Brain microvascular endothelial cell (primary cell): ENCODE results near the gene BACH2.

Source experiments
- DNase-seq: peaks from one replicate; pipeline ENCODE4 v3.0.0-alpha.2; 2020
- H3K27ac ChIP-seq: fragments of 250-450 bp; sonication (Bioruptor Pico); 2 replicates; pipeline ENCODE4 v1.5.1; 2020; ENCODE audit warnings: mild to moderate bottlenecking, moderate library complexity
- H3K27me3 ChIP-seq: fragments of 250-450 bp; sonication (Bioruptor Pico); replicated peaks from 2 replicates; pipeline ENCODE4 v1.5.1; 2020; ENCODE audit warnings: mild to moderate bottlenecking
- H3K36me3 ChIP-seq: fragments of 250-450 bp; sonication (Bioruptor Pico); replicated peaks from 2 replicates; pipeline ENCODE4 v1.5.1; 2020; ENCODE audit warnings: mild to moderate bottlenecking
- H3K4me3 ChIP-seq: 2 replicates; pipeline ENCODE4 v1.5.1; 2011; ENCODE audit warnings: low read depth, mild to moderate bottlenecking, control low read depth, low read length, moderate library complexity
- CTCF ChIP-seq: IDR thresholded peaks from 2 replicates; pipeline ENCODE4 v1.5.1; 2011; ENCODE audit warnings: low read depth, mild to moderate bottlenecking, moderate library complexity, low read length, control low read depth, inconsistent platforms; ENCODE audit errors: missing control alignments
- in situ Hi-C: cut with HindIII; loops from 2 replicates; pipeline ENCODE4 v1.10.0; 2017; ENCODE audit warnings: low sequenced_read_pairs, low pct_ligation_motif_present

The BACH2 gene

GRCh38 chr6:89961481-89961880 lies 335.2 kb downstream of the BACH2 start:
- no peak overlapping the region for H3K4me3 ChIP-seq
- DNase-seq = no peak
- no peaks in the 10 kb centered on the region for H3K27me3 ChIP-seq
- H3K27ac ChIP-seq = no peak overlapping the region
- no peaks in the 10 kb centered on the region for H3K36me3 ChIP-seq
- in situ Hi-C loops = no loop called here
- no peak for TF ChIP-seq CTCF

- H3K4me3 ChIP-seq = no peak overlapping the region
- H3K36me3 ChIP-seq = no peaks in the 10 kb centered on the region
Measured at GRCh38 chr6:89959883-89960282, 336.8 kb downstream of the BACH2 start.

GRCh38 chr6:89956182-89956581 lies 340.5 kb downstream of the BACH2 start:
- Histone ChIP-seq H3K27ac (no peak overlapping the region), H3K4me3 (no peak overlapping the region), H3K36me3 (no peaks in the 10 kb centered on the region), H3K27me3 (no peaks in the 10 kb centered on the region)
- no peak for DNase-seq
- in situ Hi-C loops = no loop called here
- no peak for TF ChIP-seq CTCF

More at GRCh38 chr6:89959883-89960282, 336.8 kb downstream of the BACH2 start:
- TF ChIP-seq CTCF = no peak
- in situ Hi-C loops = no loop called here
- DNase-seq = no peak
- Histone ChIP-seq H3K27me3 (no peaks in the 10 kb centered on the region), H3K27ac (no peak overlapping the region)

- Histone ChIP-seq H3K27ac (no peak overlapping the region), H3K4me3 (no peak overlapping the region), H3K36me3 (no peaks in the 10 kb centered on the region), H3K27me3 (no peaks in the 10 kb centered on the region)
- TF ChIP-seq CTCF = no peak
- in situ Hi-C loops = no loop called here
- no peak for DNase-seq
Measured at GRCh38 chr6:89955364-89955763, 341.3 kb downstream of the BACH2 start.

- H3K36me3 ChIP-seq = no peaks in the 10 kb centered on the region
- H3K27ac ChIP-seq = no peak overlapping the region
- DNase-seq = no peak
- in situ Hi-C loops = no loop called here
- H3K4me3 ChIP-seq = no peak overlapping the region
- no peaks in the 10 kb centered on the region for H3K27me3 ChIP-seq
- no peak for TF ChIP-seq CTCF
Measured at GRCh38 chr6:89954721-89955148, 341.9 kb downstream of the BACH2 start.

- Histone ChIP-seq H3K27me3 (no peaks in the 10 kb centered on the region), H3K27ac (no peak overlapping the region), H3K36me3 (no peaks in the 10 kb centered on the region), H3K4me3 (no peak overlapping the region)
- in situ Hi-C loops = no loop called here
- no peak for TF ChIP-seq CTCF
- DNase-seq = peak; percentile 60
Measured at GRCh38 chr6:89952686-89953085, 344.0 kb downstream of the BACH2 start.
